Activated CD4-positive, alpha-beta T cell treated with anti-CD3 and anti-CD28 coated beads, Interleukin-2, Interleukin-4, amounts not matched to agents 100 ng/mL and 50 ng/mL, durations not matched to agents 16 hours and 8 hours (primary cell): ENCODE measurements around the gene MIA2.
"Not testable (repeated sequence)": the region's sequence is repeated elsewhere in the genome, so short reads cannot be mapped to it uniquely, and the experiment has no call there.

ENCODE experiments used
- DNase-seq: peaks from one replicate; pipeline ENCODE4 v3.0.0-alpha.2; 2020; ENCODE audit warnings: low spot score

Gene MIA2

GRCh38 chr14:39267608-39268005 is 33.9 kb downstream of the MIA2 start:
- peak; percentile 22 for DNase-seq

- DNase-seq = peak; percentile 21
Observed at GRCh38 chr14:39268393-39268792, 34.7 kb downstream of the MIA2 start.

DNA sequence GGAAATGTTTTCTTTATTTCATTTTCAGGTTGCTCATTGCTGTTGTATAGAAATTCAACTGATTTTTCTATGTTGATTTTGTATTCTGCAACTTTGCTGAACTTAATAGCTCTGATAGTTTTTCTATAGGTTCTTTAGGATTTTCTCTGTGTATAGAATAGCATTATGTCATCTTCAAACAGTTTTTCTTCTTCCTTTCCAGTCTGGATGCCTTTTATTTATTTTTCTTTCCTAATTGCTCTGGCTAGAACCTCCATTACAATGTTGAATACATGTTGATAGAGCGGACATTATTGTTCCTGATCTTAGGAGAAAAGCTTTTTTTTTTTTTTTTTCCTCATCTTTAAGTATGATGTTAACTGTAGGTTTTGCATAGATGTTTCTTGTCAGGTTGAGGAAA is 39.2 kb downstream of the MIA2 start:
- DNase-seq = no peak

DNA sequence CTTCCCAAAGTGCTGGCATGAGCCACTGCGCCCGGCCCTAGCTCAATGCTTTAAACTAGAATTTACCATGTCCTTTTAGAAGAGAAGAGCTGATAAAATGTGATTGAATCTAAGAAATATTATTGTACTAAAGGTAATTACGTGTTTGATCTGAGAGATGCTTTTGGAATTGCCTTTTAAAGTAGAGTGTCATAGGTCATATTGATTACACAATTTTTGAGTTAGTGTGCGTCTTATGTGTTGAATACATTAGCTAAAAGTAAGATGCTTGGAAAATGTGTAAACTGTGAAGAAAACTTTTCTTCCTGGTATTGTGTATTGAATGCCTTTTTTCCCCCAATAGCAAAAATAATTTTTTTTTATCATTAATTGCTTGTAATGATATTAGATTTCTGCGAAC is 41.7 kb downstream of the MIA2 start:
- no peak for DNase-seq

DNA sequence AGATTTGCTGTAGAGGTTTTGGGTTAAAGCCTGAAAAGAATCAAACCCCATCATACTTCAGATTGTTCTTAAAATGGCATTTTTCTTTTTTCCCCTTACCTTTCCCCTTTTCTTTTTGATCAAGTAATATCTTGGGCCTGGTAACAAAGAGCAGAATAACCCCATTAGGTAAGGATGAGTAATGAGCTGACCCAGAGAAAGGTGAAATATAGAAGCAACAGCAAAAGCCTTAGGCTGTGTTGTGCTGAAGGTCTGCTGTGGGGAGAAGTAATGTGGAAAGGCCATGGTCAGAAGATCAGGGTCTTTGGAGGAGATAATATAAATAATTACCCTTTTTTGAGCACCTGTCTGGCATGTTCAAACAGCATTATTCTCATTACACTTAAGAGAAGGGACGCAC is 42.3 kb downstream of the MIA2 start:
- no peak for DNase-seq

DNA sequence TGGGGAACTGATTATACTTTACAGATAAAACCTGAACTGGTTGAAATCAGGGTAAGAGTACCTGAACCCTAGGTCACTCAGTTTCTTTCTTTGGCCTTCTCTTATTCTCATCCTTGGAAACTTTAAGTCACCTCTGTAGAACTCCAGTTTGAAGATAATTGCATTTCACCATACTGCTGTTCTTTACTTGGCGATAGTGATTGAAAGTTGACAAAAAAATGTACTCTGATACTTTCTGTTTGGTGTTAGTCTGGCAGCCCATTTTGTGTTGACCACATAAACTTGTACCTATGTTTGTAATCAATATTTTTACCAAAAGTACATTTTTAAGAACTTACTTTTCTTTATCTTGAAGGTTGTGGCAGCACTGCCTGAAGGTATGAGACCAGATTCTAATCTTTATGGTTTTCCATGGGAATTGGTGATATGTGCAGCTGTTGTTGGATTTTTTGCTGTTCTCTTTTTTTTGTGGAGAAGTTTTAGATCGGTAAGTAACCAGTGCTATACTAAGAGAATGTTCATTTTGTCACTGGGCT is 42.9 kb downstream of the MIA2 start:
- no peak for DNase-seq

GRCh38 chr14:39279515-39279914 is 45.8 kb downstream of the MIA2 start:
- DNase-seq = no peak

DNA sequence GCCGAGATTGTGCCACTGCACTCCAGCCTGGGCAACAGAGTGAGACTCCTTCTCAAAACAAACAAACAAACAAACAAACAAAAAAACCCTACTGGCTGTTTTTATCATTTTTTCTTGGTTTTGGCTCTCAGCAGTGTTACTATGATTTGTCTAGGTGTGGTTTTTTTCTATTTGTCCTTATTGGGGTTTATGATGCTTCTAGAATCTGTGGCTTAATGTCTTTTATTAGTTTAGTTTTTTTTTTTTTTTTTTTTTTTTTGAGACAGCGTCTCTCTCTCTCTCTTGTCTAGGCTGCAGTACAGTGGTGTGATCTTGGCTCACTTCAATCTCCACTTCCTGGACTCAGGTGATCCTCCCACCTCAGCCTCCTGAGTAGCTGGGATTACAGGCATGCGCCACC is 47.0 kb downstream of the MIA2 start:
- not testable (repeated sequence) for DNase-seq

DNA sequence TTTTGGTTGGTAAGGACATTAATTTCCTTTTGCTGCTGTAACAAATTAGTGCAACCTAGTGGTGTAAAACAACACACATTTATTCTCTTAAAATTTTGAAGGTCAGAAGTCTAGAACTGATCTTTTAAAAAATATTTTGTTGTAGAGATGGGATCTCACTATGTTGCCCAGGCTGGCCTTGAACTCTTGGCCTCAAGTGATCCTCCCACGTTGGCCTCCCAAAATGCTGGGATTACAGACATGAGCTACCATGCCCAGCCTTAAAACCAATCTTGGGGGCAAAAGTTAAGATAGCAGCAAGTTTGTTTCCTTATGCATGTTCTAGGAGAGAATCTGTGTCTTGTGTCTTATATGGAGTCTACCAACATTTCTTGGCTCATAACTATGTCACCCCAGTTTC is 55.8 kb downstream of the MIA2 start:
- DNase-seq = no peak

- DNase-seq = no peak
Observed at GRCh38 chr14:39291701-39292100, 58.0 kb downstream of the MIA2 start.

DNA sequence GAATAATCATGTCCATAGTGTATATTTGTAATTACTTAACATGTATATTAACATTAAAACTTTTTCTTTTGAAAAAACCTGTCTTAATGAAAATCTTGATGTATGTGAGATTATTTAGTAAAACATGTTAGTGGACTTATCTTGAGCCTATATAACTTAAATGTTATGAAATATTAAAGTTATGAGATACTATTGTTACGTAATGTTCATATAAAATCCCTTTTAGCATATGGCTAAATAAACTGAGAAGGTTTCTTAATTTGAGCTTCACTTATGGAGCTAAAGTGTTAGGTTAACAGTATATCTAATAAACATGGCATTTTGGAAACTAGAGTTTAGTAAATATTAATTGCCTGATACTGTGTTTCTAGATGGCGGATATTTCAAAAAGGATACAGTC is 59.9 kb downstream of the MIA2 start:
- no peak for DNase-seq

DNA sequence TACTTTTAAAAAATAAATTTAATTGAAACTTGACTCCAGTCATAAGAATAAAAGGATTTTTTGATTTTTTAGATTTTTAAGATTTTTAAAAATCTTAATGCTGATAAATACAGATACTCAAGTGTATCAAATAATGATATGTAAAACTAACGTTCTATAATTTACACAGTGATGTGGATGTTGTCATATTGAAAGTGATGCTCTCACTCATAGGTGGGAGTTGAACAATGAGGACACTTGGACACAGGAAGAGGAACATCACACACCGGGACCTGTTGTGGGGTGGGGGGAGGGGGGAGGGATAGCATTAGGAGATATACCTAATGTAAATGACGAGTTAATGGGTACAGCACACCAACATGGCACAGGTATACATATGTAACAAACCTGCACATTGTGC is 66.7 kb downstream of the MIA2 start:
- peak; percentile 45 for DNase-seq

DNA sequence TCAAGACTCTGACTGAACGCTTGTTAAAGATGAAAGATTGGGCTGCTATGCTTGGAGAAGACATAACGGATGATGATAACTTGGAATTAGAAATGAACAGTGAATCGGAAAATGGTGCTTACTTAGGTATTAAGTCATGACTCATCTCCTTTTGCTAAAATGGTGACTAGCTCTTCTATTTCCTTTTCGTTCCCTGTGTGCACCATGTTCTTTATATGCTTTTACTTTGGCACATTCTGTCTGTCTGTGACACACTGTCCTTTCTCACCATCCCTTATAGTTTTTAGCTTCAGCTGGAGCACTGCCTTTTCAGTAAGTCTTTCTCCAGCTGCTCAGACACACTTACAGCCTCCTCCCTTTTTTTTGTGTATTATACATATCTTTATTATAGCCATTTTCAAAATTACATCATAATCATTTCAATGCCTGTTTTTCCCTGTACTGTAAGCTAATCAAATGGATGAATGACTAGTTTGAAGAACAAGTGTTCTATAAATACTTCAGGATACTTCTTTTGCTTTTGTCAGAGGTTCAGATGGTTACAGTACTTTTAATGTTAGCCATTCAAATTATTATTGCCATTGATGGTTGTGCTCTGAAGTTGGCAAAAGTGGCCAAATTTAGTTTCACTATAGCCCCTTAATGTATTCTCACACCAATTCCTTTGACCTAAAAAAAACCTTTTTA is 68.6 kb downstream of the MIA2 start:
- peak; percentile 15 for DNase-seq

DNA sequence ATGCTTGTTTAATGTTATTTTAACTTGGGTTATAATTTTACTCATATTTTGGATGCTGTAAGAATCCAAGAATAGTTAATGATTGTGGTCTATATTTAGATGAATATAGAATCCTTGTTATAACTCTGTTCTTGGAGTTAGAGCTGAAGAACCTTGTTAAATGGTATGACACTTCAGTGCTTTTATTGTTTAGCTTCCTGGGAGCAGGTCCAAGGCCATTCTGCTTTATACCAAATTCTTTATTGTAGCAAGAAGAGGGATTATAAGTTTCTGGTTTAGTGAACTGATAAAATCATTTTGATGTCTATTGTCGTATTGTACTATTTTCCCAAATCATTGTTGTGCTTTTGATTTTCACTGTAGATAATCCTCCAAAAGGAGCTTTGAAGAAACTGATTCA is 69.4 kb downstream of the MIA2 start:
- DNase-seq = no peak

DNA sequence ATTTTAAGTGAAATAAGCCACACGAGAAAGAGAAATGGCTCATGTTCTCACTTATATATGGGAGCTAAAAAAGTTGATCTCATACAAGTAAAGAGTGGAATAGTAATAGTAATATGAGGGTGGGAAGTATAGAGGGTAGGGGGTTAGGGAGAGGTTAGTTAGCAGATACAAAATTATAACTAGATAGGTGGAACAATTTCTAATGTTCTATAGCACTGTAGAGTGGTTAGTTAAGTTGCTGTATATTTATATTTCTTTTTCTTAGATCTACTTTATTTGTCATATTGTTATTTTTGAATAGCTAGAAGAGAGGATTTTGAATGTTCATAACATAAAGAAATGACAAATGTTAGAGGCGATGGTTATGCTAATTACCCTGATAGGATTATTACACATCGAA is 74.1 kb downstream of the MIA2 start:
- no peak for DNase-seq

DNA sequence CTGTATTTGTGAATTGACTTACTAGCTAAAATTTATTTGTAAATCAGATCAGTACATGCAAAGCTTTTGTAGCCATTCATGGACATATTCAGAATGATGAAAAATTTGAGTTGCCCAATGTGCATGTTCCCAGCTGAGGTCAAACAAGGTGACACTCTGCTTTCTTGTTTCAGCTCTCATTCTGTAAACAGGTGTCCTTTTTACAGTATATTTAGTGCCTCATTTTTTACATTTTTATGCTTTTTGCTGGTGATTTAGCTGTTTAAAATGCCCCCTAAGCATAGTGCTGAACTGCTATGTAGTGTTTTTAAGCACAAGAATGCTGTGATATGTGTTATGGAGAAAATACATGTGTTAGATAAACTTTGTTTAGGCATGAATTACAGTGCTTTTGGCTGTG is 76.3 kb downstream of the MIA2 start:
- no peak for DNase-seq

- no peak for DNase-seq
Observed at GRCh38 chr14:39315859-39316444, 82.2 kb downstream of the MIA2 start.

DNA sequence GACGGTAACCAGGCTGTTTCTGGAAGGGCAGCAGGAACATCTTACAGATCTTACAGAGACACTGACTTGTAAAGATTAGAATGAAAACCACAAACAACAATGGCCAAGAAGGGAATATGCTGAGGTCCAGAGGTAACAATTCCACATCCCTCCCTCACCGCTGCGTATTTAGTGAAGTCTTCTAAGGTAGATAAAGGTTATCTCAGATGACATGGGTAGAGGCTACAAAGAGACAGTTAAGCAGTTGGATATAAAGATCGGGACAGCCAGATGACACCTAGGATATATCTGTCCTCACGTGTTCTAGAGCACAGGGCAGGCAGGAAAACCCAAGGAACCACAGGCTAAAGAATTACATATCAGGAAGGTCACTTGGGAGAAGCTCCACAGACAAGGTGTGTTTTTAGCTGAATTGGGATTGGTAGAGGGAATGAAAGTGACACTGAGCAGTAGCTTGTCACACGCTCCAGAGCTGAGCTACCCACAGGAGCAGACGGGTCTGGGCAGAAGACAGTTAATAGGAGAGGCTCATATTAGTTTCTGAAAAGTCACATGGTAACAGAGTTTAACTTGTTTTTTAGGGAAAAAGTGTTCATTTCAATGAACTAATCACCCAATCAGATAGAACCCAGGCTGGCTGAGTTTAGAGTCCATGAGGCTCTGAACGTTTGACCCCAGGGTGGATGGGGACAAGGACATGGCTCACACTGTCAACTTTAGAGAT is 83.3 kb downstream of the MIA2 start:
- DNase-seq = no peak

GRCh38 chr14:39318574-39318973 is 84.9 kb downstream of the MIA2 start:
- no peak for DNase-seq

DNA sequence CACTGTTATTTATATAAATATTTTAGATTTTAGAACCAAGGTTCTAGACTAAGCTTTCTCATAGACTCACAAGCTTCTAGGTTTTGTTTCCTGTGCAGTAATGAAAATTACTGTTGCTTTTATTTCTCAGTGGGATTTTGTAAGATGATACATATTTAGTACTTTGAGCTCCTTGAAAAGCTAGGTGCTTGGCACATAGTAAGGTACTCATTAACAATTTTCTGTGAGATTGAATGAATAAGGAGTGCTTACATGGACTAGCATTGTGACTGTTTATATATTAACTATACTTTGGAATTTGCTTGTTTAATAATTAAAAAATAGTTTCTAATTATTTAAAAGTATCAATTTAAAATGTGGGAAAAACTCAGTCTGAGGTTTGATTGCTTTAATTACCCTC is 85.7 kb downstream of the MIA2 start:
- no peak for DNase-seq

DNA sequence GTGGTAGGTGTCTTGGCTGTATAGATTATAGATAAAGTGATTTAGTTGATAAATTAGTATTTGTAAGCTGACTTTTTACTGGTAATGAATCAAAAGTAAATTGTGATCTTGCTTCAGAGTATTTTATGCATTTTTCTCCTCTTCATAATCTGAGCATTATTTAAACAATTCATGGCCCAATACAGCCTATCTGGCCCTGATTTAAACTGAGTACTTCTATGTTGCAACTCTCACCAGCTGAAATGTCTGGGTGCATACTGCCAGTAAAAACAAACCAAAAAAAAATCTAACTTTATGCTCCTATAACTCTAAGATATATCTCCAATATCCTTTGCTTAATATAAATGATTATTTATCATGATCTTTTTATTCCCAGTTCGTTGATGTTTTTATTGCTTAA is 86.6 kb downstream of the MIA2 start:
- no peak for DNase-seq

DNA sequence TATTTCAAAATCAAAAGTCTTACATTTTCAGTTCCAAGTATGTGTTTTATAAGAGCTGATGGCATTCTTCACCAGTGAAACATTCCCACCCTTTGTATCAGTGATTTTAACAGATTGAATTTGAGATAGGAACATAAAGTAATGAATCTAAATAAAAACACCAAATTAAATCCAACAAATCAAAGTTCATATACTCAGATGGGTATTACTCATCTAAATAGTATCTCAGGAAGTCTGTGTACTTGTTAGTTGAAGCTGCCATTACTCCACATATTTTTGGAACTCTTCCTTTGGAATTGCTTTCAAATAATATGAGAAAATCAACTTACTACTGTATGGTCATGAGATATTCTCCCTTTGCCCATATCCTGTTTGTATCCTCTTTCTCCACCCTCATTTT is 89.1 kb downstream of the MIA2 start:
- no peak for DNase-seq

- no peak for DNase-seq
Observed at GRCh38 chr14:39324097-39324496, 90.4 kb downstream of the MIA2 start.
